H54 (cell line): ENCODE measurements around the gene OTUB1.

Source experiments
- DNase-seq: peaks from one replicate; pipeline ENCODE4 v3.0.0; 2011; ENCODE audit warnings: low spot score, mixed read lengths; ENCODE audit not compliant: insufficient read length
- FAIRE-seq: peaks from 3 replicates; lab custom pipeline; 2011; peaks lifted over from hg19 to GRCh38; lab: Jason Lieb, UNC
- POLR2A ChIP-seq: IDR thresholded peaks from 2 replicates; pipeline ENCODE4 v1.6.1; 2011; ENCODE audit warnings: low read depth, mild to moderate bottlenecking, low read length

OTUB1 gene

DNA sequence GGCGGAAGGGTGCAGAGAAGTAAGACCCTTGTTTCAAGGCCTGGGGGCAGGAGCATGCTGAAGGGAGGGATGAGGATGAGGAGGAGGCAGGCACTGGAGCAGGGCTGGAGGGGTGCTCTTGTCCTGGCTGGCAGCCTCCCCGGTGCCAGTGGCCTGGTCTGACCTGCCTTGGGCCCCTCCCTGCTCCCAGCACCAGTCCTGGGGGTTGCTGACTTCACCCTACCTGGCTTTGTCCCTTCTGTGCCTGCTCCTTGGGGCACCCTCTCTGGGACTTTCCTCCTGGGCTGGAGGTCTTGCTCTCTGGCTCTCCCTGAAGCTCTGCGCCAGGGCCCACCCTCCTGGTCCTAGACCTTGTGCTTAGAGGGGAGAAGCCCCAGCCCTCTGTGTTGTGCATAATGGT lies 44.8 kb downstream of the OTUB1 start:
- no peak for FAIRE-seq
- TF ChIP-seq POLR2A, result no peak
- DNase-seq, result no peak

- FAIRE-seq, result no peak
- no peak for DNase-seq
- no peak for TF ChIP-seq POLR2A
Measured at GRCh38 chr11:64032050-64032449, 45.8 kb downstream of the OTUB1 start.

- no peak for DNase-seq
- no peak for FAIRE-seq
- TF ChIP-seq POLR2A, result no peak
Measured at GRCh38 chr11:64034411-64034811, 48.2 kb downstream of the OTUB1 start.

DNA sequence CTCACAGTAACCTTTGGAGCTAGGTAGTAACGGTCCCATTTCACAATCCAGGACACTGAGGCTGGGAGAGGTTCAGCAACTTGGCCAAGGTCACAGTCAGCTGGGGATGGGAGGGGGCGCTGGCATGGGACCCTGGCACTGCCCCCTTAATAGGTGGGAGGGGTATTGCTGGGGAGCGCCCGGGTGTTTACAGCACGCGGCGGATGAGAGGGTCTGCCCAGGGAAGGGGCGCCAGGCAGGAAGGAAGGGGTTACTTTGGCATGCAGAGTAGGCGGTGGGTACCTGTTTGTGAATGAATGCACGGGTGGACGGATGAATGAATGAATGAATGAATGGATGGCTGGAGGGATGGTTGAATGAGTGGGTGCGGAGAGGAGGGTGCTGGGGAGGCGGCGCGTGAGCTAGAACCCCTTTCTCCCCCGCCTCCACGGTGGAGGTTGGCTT lies 48.9 kb downstream of the OTUB1 start:
- FAIRE-seq (no peak), DNase-seq (no peak)
- no peak for TF ChIP-seq POLR2A

GRCh38 chr11:64035576-64035975 lies 49.3 kb downstream of the OTUB1 start, which contains the start of gene FLRT1:
FLRT1 (plus strand) TSS chr11:64035931; CDS start chr11:64116268, 80,337 bp downstream.
- TF ChIP-seq POLR2A, result no peak
- DNase-seq (no peak), FAIRE-seq (no peak)

DNA sequence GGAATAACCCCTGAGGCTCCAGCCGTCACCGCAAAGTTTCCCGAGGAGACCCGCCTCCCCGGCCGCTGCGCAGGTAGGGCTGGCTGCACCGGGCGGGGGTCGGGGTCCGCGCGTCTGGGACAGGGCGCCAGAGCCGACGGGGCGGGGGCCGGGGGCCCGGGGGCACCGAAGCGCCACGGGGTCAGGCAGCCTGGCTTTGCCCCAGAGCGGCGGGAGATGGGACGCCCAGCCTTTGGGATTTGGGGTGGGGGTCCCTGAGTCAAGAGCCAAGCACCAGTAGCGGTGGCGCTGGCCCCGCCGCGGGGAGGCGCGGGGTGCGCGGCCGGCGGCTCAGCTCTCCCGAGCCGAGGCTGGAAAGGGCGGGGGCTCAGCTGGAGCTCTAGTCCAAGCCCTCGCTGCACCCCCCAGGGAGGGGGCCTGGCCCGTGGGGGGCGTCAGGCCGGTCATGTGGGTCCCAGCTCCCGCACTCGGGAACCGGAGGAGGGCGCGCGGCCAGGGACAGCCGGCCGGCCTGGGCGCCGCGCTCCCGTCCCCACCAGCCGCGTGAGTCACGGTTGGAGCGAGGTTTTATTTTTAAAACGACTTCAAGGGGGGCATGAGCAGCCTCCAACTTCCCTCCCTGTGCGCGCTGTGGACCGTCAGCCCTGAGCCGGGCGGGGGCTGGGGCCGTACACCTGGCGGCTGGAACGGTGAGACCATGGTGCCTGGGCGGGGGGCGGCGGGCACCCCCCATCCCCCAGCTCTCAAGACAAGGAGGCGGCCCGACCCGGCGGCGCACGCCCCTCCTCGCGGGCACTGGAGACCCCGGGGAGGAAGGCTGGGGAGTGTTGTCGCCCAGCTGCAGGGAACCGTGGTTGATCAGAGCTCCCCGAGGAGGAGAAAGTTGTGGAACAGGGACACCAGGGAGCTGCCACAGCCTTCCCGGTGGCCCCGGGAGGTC lies 50.1 kb downstream of the OTUB1 start:
- no peak for TF ChIP-seq POLR2A
- DNase-seq (peak; percentile 73), FAIRE-seq (no peak)

GRCh38 chr11:64037027-64037634 lies 50.9 kb downstream of the OTUB1 start:
- no peak for DNase-seq
- no peak for TF ChIP-seq POLR2A
- no peak for FAIRE-seq

DNA sequence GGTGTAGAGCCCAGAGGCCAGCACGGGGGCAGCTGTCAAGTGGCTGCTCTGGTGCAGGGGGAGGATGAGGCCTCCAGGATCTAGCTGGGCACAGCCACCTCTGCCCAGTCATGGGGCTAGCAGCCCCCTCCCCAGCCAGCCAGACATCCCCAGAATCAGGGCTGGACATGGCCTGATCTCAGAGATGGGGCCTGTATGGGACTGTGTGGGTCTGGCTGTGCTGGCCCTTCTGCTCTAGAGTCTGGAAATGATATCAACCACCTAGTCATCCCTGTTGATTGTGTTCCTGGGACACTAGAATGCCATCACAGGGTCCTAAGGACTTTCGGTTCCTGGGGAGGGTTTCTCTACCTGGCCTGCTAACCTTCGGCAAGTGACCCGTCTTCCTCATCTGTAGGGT lies 52.3 kb downstream of the OTUB1 start:
- FAIRE-seq, result no peak
- no peak for TF ChIP-seq POLR2A

DNA sequence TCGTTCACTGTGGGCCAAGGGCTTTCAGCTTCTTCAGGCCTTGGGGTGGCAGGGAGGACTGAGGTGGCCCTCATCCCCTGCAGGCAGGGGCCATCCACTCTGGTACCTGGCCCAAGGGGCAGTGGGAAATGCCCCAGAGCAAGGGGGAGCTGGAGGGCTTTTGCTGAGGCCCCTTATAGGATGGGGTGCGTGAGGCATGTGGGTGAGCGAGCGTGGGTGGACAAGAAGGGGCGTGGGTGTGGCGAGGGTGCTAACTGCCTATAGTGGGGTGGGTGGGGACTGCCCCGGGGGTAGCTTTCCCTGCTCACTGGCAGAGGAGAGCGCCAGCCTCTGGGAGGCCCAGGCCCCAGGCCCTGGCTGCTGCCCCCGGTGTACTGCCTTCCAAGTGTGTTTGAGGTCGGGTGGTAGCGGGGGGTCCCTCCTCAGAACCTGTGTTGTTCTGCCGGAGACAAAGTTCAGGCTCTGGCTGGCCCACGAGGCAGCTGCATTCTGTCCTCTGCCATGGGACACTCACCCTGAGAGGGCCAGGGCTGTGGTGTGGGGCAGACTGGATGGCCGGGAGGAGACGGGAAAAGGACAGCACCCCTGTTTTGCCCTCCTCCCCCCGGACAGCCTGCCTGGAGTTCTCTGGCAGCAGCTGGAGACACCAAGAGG lies 52.9 kb downstream of the OTUB1 start:
- FAIRE-seq, result no peak

More for the DNA sequence above, 52.3 kb downstream of the OTUB1 start:
- DNase-seq, result no peak

GRCh38 chr11:64040684-64041322 lies 54.6 kb downstream of the OTUB1 start:
- DNase-seq, result no peak
- no peak for FAIRE-seq
- TF ChIP-seq POLR2A, result no peak

More for the DNA sequence above, 52.9 kb downstream of the OTUB1 start:
- no peak for TF ChIP-seq POLR2A
- DNase-seq, result no peak

DNA sequence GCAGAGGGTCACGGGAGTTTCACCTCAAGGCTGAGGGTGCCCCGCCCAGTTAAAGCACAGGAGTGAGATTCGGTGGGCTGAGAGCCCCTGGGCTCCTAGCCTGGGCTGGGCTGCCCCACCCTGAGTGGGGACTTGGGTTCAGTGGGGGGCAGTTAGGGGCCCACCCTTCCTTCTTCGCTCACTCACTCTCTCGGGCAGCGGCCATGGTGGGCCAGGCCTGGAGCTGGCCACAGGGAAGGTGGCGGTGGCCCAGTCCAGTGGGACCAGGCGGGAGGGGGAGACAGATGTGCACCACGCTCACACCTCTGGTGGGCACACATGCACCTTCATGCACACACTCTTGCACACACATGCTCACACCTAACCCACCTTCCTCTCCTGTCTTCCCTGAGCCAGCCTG lies 55.6 kb downstream of the OTUB1 start:
- FAIRE-seq (no peak), DNase-seq (no peak)
- no peak for TF ChIP-seq POLR2A

DNA sequence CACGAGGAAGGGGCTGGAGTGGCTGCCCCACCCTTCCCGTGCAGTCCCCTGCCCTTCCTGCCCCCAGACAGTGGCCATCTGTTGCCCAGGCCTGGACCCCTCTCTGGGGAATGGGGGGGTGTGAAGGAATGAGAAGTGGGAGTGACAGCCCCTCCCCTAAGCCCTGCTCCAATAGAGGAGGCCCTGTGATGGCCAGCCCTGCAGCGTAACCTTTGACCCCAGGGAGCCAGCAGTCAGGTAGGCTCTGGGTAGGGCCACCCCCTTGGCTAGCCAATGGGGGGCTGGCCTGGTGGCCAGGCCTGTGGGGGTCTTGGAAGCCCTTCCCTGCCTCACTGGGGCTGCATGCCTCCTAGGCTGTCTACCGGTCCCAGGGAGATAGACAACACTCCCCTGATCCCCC lies 56.1 kb downstream of the OTUB1 start:
- no peak for FAIRE-seq
- no peak for TF ChIP-seq POLR2A
- no peak for DNase-seq

GRCh38 chr11:64043545-64043944 lies 57.3 kb downstream of the OTUB1 start:
- FAIRE-seq (no peak), DNase-seq (no peak)
- TF ChIP-seq POLR2A, result no peak
